ENCODE measurements around the gene OR10G4.

Gene OR10G4

DNA sequence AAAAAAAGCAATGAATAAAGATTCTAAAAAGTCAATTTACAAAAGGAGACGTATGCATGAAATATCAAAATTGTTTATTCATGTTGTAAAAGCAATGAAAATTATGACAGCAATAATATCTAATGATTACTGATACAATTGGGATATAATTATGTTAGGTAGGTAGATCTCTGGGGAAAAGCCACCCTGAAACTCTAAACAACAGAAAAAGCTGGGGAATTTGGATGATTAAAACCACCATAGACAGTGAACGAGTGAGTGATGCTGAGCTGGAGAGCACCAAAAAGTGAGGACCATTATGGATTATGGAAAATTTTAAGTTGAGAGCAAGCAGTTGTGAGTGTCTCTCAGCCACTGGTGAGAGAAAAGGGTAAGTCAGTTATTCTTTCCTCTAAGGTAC is 13.7 kb downstream of the OR10G4 start, which contains the start of gene OR10G8:
TSS of gene OR10G8 (plus strand) at position 301 of the 400 bp plus-strand sequence. CDS start 2,825 bp downstream, outside the sequence.
- no peak for DNase-seq (ENCODE audit: low read depth in 2 of 2)
- TF ChIP-seq, protein P1, sequence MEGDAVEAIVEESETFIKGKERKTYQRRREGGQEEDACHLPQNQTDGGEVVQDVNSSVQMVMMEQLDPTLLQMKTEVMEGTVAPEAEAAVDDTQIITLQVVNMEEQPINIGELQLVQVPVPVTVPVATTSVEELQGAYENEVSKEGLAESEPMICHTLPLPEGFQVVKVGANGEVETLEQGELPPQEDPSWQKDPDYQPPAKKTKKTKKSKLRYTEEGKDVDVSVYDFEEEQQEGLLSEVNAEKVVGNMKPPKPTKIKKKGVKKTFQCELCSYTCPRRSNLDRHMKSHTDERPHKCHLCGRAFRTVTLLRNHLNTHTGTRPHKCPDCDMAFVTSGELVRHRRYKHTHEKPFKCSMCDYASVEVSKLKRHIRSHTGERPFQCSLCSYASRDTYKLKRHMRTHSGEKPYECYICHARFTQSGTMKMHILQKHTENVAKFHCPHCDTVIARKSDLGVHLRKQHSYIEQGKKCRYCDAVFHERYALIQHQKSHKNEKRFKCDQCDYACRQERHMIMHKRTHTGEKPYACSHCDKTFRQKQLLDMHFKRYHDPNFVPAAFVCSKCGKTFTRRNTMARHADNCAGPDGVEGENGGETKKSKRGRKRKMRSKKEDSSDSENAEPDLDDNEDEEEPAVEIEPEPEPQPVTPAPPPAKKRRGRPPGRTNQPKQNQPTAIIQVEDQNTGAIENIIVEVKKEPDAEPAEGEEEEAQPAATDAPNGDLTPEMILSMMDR (IDR thresholded peaks at IDR 0.05; ENCODE audit: low read depth, low read length) = no peak
- H3K4me3 ChIP-seq (replicated peaks in 1 of 2; ENCODE audit: low read depth in 2 of 2, low read length in 2 of 2) = no peak within 1 kb of the TSS

DNA sequence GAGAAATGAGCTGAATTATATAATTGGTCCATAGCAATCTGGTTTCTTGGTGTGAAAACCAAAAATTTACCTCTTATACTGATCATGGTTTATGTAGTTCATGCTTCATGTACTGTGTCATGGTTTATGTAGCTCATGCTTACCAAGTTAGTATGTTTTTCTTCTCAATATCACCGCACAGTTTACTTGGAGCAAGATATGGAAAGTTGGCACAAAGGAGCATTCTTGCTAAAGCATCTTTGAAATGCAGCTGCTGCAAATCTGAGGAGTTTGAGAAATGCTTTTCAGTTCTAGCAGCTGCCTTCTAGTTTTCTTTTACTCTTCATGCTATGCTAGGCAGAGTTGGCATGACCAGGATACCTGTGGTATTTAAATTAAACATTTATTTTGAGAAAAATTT is 23.9 kb downstream of the OR10G4 start:
- TF ChIP-seq, protein P1 (IDR thresholded peaks at IDR 0.05; ENCODE audit: low read depth, low read length) = no peak
- no peak for DNase-seq (ENCODE audit: low read depth in 2 of 2)

DNA sequence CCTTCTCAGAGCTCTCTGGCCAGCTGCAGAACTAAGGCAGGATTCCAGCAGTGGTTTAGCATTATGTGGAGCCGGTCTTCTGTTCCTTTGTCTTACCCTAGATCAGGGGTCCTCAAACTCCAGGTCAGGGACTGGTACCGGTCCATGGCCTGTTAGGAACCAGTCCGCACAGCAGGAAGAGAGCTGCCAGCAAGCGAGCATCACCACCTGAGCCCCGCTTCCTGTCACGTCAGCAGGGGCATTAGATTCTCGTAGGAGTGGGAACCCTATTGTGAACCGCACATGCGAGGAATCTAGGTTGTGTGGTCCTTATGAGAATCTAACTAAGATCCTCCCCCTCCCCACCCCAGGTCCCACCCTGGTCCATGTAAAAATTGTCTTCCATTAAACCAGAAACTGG is 26.8 kb downstream of the OR10G4 start:
- DNase-seq (ENCODE audit: low read depth in 2 of 2) = no peak
- H3K4me3 ChIP-seq (replicated peaks in 1 of 2; ENCODE audit: low read depth in 2 of 2, low read length in 2 of 2) = no peak overlapping the region
- TF ChIP-seq, protein P1 (IDR thresholded peaks at IDR 0.05; ENCODE audit: low read depth, low read length) = no peak

More for the DNA sequence above, 23.9 kb downstream of the OR10G4 start:
- H3K4me3 ChIP-seq (replicated peaks in 1 of 2; ENCODE audit: low read depth in 2 of 2, low read length in 2 of 2) = no peak overlapping the region

DNA sequence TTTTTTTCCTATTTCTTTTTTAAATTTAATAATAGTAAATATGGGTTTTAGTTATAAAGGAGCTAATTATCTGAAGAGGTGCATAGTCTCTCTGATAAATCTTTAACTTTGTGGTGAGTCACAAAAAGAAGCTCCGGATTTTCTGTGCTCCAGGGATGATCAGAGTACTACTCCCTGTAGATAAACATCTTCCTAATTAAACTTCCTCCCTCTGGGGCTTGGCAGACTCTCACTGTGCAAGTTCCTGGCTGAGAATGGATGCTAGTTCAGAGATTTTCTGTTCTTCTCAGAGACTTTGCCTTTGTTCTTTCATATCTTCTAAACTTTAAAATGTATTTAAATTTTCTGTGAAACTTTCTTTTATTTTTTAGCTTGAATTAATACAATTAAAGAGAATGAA is 28.5 kb downstream of the OR10G4 start, which contains the start of gene OR10G7:
TSS of gene OR10G7 (minus strand) at position 72 of the 400 bp plus-strand sequence. CDS start 2,324 bp downstream, outside the sequence.
- no peak for DNase-seq (ENCODE audit: low read depth in 2 of 2)
- TF ChIP-seq, protein P1 (IDR thresholded peaks at IDR 0.05; ENCODE audit: low read depth, low read length) = no peak

DNA sequence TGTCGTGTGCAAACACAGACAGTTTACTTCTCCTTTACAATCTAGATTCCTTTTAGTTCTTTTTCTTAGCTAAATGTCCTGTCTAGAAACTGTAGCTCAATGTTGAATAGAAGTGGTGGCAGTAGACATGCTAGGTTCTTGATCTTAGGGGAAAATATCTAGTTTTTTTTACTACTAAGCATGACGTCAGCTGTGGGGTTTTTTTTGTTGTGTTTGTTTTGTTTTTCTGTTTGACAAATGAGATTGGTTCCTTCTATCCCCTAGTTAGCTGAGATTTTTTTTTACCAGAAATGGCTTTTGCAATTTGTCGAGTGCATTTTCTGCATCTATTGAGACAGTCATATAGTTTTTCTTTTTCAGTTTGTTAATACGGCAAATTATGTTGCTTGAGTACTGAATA is 30.6 kb downstream of the OR10G4 start:
- TF ChIP-seq, protein P1 (IDR thresholded peaks at IDR 0.05; ENCODE audit: low read depth, low read length) = no peak
- DNase-seq (ENCODE audit: low read depth in 2 of 2) = no peak
- H3K4me3 ChIP-seq (replicated peaks in 1 of 2; ENCODE audit: low read depth in 2 of 2, low read length in 2 of 2) = no peak overlapping the region

More for the DNA sequence above, 28.5 kb downstream of the OR10G4 start, which contains the start of gene OR10G7:
- H3K4me3 ChIP-seq (replicated peaks in 1 of 2; ENCODE audit: low read depth in 2 of 2, low read length in 2 of 2) = no peak within 1 kb of the TSS

DNA sequence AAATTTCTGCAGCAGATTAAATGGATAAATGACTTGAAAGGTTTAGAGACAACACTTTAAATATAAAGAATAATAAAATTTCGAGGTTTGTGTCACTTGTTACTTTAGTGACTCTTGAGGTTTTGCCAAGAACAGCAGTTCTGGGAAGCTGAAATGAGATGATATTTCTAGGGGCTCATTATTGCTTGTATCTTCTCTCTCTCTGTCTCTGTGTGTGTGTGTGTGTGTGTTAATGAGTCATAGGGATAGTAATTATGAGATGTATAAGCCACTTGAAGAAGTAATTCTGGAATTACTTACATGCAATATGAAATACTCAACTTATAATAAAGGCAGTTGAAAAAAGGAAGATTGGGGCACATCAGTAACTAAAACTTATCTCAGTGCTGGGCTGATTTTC is 38.0 kb downstream of the OR10G4 start:
- TF ChIP-seq, protein P1 (IDR thresholded peaks at IDR 0.05; ENCODE audit: low read depth, low read length) = no peak
- H3K4me3 ChIP-seq (replicated peaks in 1 of 2; ENCODE audit: low read depth in 2 of 2, low read length in 2 of 2) = no peak overlapping the region
- no peak for DNase-seq (ENCODE audit: low read depth in 2 of 2)

DNA sequence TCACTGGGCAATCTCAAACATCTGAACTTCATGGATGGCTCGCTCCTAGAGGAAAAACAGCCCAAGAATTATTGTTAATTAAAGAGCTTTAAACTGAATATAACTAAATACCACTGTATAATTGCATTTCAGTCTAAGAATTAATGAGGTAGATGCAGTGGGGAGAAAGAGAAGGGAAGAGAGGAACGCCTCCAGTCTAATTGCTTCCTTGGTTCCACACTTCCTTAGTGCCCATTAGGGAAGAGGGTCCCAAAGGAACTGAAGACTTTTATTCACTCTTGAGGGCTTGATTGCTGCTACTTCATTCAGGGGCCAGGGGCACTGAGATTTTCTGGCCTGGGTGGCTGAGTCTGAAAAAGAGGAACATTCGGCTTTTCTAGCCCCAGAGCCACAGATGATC is 40.2 kb downstream of the OR10G4 start:
- no peak for DNase-seq (ENCODE audit: low read depth in 2 of 2)
- H3K4me3 ChIP-seq (replicated peaks in 1 of 2; ENCODE audit: low read depth in 2 of 2, low read length in 2 of 2) = no peak overlapping the region
- TF ChIP-seq, protein P1 (IDR thresholded peaks at IDR 0.05; ENCODE audit: low read depth, low read length) = no peak
